ENCODE measurements around the gene PCDHB14.
"Not testable (repeated sequence)": the region's sequence is repeated elsewhere in the genome, so short reads cannot be mapped to it uniquely, and the experiment has no call there.

The PCDHB14 gene

GRCh38 chr5:141188682-141189081 lies 34.5 kb upstream of the PCDHB14 start:
- Histone ChIP-seq H3K9me3 (ENCODE audit: low read length) (peaks cover 20% of the 10 kb centered on the region), H3K4me3 (ENCODE audit: low read depth in 1 of 2, low read length in 2 of 2) (peak overlapping the region in 1 of 2 donors; percentile 2)
- H3K27ac ChIP-seq (ENCODE audit: low read depth, low read length); H3K4me1 ChIP-seq (ENCODE audit: insufficient read depth, low read length); H3K27me3 ChIP-seq (ENCODE audit: control insufficient read depth in 1 of 2, insufficient read depth in 2 of 2, low read length in 2 of 2); H3K36me3 ChIP-seq (ENCODE audit: insufficient read depth, low read length); H3K9ac ChIP-seq (ENCODE audit: low read length): not testable (repeated sequence)

GRCh38 chr5:141189131-141189530 lies 34.0 kb upstream of the PCDHB14 start:
- H3K9ac ChIP-seq (ENCODE audit: low read length); H3K27ac ChIP-seq (ENCODE audit: low read depth, low read length); H3K36me3 ChIP-seq (ENCODE audit: insufficient read depth, low read length); H3K27me3 ChIP-seq (ENCODE audit: control insufficient read depth in 1 of 2, insufficient read depth in 2 of 2, low read length in 2 of 2); H3K4me3 ChIP-seq (ENCODE audit: low read depth in 1 of 2, low read length in 2 of 2); H3K4me1 ChIP-seq (ENCODE audit: insufficient read depth, low read length): not testable (repeated sequence)
- H3K9me3 ChIP-seq (ENCODE audit: low read length): peaks cover 20% of the 10 kb centered on the region

- H3K27me3 ChIP-seq (ENCODE audit: control insufficient read depth in 1 of 2, insufficient read depth in 2 of 2, low read length in 2 of 2): no peaks in the 10 kb centered on the region
- H3K9me3 ChIP-seq (ENCODE audit: low read length): peaks cover 13% of the 10 kb centered on the region
- H3K9ac ChIP-seq (ENCODE audit: low read length): no peak within 1 kb of the TSS
- no peaks in the 10 kb centered on the region for H3K36me3 ChIP-seq (ENCODE audit: insufficient read depth, low read length)
- H3K27ac ChIP-seq (ENCODE audit: low read depth, low read length): no peak within 1 kb of the TSS
- H3K4me1 ChIP-seq (ENCODE audit: insufficient read depth, low read length): no peaks in the 10 kb centered on the region
- peak within 1 kb of the TSS in 1 of 2 donors; percentile 33 for H3K4me3 ChIP-seq (ENCODE audit: low read depth in 1 of 2, low read length in 2 of 2)
Measured at GRCh38 chr5:141192110-141192725, 30.9 kb upstream of the PCDHB14 start, which contains the start of gene PCDHB10. TSS of gene PCDHB10 (plus strand) at chr5:141192353. CDS start at chr5:141192553, 200 bp downstream.

DNA sequence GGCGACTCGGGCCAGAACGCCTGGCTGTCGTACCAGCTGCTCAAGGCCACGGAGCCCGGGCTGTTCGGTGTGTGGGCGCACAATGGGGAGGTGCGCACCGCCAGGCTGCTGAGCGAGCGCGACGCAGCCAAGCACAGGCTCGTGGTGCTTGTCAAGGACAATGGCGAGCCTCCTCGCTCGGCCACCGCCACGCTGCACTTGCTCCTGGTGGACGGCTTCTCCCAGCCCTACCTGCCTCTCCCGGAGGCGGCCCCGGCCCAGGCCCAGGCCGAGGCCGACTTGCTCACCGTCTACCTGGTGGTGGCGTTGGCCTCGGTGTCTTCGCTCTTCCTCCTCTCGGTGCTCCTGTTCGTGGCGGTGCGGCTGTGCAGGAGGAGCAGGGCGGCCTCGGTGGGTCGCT lies 28.8 kb upstream of the PCDHB14 start:
- H3K9me3 ChIP-seq (ENCODE audit: low read length): peaks cover 29% of the 10 kb centered on the region
- H3K9ac ChIP-seq (ENCODE audit: low read length); H3K4me1 ChIP-seq (ENCODE audit: insufficient read depth, low read length); H3K27ac ChIP-seq (ENCODE audit: low read depth, low read length); H3K36me3 ChIP-seq (ENCODE audit: insufficient read depth, low read length); H3K4me3 ChIP-seq (ENCODE audit: low read depth in 1 of 2, low read length in 2 of 2); H3K27me3 ChIP-seq (ENCODE audit: control insufficient read depth in 1 of 2, insufficient read depth in 2 of 2, low read length in 2 of 2): not testable (repeated sequence)

DNA sequence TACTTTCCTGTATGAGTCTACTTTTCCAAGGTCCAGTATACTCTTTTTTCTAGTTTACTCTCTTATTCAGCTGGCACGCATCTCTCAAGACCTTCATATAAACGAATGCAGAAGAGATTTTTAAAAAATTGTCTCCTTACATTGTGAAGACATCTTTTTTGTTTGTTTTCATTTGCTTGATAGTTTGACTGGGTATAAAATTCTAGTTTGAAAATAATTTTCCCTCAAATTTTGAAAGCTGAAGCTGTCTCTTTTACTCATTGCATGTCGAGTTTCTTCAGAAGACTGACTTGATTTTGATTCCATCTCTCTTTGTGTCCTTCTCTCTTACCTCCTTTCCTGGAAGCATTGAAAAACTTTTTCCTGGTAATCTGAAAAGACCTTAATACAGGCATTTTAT lies 26.8 kb upstream of the PCDHB14 start:
- Histone ChIP-seq H3K9ac (ENCODE audit: low read length) (no peak overlapping the region), H3K36me3 (ENCODE audit: insufficient read depth, low read length) (no peaks in the 10 kb centered on the region), H3K9me3 (ENCODE audit: low read length) (peaks cover 29% of the 10 kb centered on the region), H3K27me3 (ENCODE audit: control insufficient read depth in 1 of 2, insufficient read depth in 2 of 2, low read length in 2 of 2) (no peaks in the 10 kb centered on the region), H3K27ac (ENCODE audit: low read depth, low read length) (no peak overlapping the region), H3K4me3 (ENCODE audit: low read depth in 1 of 2, low read length in 2 of 2) (no peak overlapping the region), H3K4me1 (ENCODE audit: insufficient read depth, low read length) (no peaks in the 10 kb centered on the region)

DNA sequence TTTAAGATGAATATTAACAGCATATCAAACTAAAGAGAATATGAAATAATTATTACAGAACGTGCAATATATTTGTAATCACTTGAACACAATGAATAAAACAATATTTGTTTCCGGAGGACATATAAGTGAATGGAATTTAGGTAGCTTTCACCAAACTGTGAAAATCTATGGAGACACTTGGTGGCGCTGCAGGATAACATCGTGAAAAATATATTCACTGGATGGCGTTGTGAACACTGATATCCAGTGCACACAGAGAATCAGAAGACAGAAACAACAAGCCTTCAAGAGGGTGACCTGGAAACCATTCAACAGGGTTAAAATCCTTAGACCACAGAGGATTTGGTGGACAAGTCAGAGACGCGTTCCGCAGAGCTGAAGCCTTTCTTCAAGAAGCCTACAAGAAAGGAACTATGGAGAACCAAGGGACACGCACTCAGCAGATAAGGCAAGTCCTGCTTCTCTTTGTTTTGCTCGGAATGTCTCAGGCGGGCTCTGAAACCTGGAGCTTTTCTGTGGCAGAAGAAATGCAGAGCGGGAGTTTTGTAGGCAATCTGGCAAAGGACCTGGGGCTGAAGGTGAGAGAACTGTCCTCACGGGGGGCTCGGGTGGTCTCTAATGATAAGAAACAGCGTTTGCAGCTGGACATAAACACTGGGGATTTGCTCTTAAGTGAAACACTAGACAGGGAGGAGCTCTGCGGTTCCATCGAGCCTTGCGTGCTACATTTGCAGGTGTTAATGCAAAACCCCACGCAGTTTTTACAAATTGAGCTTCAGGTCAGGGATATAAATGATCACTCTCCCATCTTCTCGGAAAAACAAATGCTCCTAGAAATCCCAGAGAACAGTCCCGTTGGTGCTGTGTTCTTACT lies 23.5 kb upstream of the PCDHB14 start, which contains the start of gene PCDHB11:
PCDHB11 (plus strand) TSS at position 269 of the 877 bp plus-strand sequence; CDS start at position 417, 148 bp downstream.
- no peaks in the 10 kb centered on the region for H3K27me3 ChIP-seq (ENCODE audit: control insufficient read depth in 1 of 2, insufficient read depth in 2 of 2, low read length in 2 of 2)
- peak within 1 kb of the TSS in 1 of 2 donors; percentile 41 for H3K4me3 ChIP-seq (ENCODE audit: low read depth in 1 of 2, low read length in 2 of 2)
- peaks cover 20% of the 10 kb centered on the region for H3K9me3 ChIP-seq (ENCODE audit: low read length)
- H3K4me1 ChIP-seq (ENCODE audit: insufficient read depth, low read length): no peaks in the 10 kb centered on the region
- H3K27ac ChIP-seq (ENCODE audit: low read depth, low read length): no peak within 1 kb of the TSS
- H3K9ac ChIP-seq (ENCODE audit: low read length): no peak within 1 kb of the TSS
- H3K36me3 ChIP-seq (ENCODE audit: insufficient read depth, low read length): no peaks in the 10 kb centered on the region

DNA sequence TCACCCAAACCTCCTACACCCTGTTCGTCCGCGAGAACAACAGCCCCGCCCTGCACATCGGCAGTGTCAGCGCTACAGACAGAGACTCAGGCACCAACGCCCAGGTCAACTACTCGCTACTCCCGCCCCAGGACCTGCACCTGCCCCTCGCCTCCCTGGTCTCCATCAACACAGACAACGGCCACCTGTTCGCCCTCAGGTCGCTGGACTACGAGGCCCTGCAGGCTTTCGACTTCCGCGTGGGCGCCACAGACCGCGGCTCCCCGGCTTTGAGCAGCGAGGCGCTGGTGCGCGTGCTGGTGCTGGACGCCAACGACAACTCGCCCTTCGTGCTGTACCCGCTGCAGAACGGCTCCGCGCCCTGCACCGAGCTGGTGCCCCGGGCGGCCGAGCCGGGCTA lies 22.0 kb upstream of the PCDHB14 start:
- not testable (repeated sequence) for H3K36me3 ChIP-seq (ENCODE audit: insufficient read depth, low read length); H3K9ac ChIP-seq (ENCODE audit: low read length); H3K4me3 ChIP-seq (ENCODE audit: low read depth in 1 of 2, low read length in 2 of 2); H3K27ac ChIP-seq (ENCODE audit: low read depth, low read length); H3K4me1 ChIP-seq (ENCODE audit: insufficient read depth, low read length); H3K27me3 ChIP-seq (ENCODE audit: control insufficient read depth in 1 of 2, insufficient read depth in 2 of 2, low read length in 2 of 2)
- peaks cover 22% of the 10 kb centered on the region for H3K9me3 ChIP-seq (ENCODE audit: low read length)

DNA sequence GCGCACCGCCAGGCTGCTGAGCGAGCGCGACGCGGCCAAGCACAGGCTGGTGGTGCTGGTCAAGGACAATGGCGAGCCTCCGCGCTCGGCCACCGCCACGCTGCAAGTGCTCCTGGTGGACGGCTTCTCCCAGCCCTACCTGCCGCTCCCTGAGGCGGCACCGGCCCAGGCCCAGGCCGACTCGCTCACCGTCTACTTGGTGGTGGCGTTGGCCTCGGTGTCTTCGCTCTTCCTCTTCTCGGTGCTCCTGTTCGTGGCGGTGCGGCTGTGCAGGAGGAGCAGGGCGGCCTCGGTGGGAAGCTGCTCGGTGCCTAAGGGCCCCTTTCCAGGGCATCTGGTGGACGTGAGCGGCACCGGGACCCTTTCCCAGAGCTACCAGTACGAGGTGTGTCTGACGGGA lies 21.5 kb upstream of the PCDHB14 start:
- H3K27me3 ChIP-seq (ENCODE audit: control insufficient read depth in 1 of 2, insufficient read depth in 2 of 2, low read length in 2 of 2); H3K27ac ChIP-seq (ENCODE audit: low read depth, low read length); H3K4me1 ChIP-seq (ENCODE audit: insufficient read depth, low read length); H3K9ac ChIP-seq (ENCODE audit: low read length); H3K4me3 ChIP-seq (ENCODE audit: low read depth in 1 of 2, low read length in 2 of 2); H3K36me3 ChIP-seq (ENCODE audit: insufficient read depth, low read length): not testable (repeated sequence)
- H3K9me3 ChIP-seq (ENCODE audit: low read length): peaks cover 27% of the 10 kb centered on the region

GRCh38 chr5:141208478-141208877 lies 14.7 kb upstream of the PCDHB14 start, which contains the start of gene PCDHB12:
TSS of gene PCDHB12 (plus strand) at chr5:141208719. CDS start at chr5:141208908, 189 bp downstream.
- Histone ChIP-seq H3K4me3 (ENCODE audit: low read depth in 1 of 2, low read length in 2 of 2) (peak within 1 kb of the TSS in 1 of 2 donors; percentile 29), H3K4me1 (ENCODE audit: insufficient read depth, low read length) (no peaks in the 10 kb centered on the region), H3K27ac (ENCODE audit: low read depth, low read length) (no peak within 1 kb of the TSS), H3K9me3 (ENCODE audit: low read length) (peaks cover 59% of the 10 kb centered on the region), H3K36me3 (ENCODE audit: insufficient read depth, low read length) (no peaks in the 10 kb centered on the region), H3K9ac (ENCODE audit: low read length) (no peak within 1 kb of the TSS), H3K27me3 (ENCODE audit: control insufficient read depth in 1 of 2, insufficient read depth in 2 of 2, low read length in 2 of 2) (no peaks in the 10 kb centered on the region)

DNA sequence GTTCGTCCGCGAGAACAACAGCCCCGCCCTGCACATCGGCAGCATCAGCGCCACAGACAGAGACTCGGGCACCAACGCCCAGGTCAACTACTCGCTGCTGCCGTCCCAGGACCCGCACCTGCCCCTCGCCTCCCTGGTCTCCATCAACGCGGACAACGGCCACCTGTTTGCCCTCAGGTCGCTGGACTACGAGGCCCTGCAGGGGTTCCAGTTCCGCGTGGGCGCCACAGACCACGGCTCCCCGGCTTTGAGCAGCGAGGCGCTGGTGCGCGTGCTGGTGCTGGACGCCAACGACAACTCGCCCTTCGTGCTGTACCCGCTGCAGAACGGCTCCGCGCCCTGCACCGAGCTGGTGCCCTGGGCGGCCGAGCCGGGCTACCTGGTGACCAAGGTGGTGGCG lies 12.9 kb upstream of the PCDHB14 start:
- not testable (repeated sequence) for H3K27ac ChIP-seq (ENCODE audit: low read depth, low read length); H3K4me3 ChIP-seq (ENCODE audit: low read depth in 1 of 2, low read length in 2 of 2); H3K27me3 ChIP-seq (ENCODE audit: control insufficient read depth in 1 of 2, insufficient read depth in 2 of 2, low read length in 2 of 2); H3K36me3 ChIP-seq (ENCODE audit: insufficient read depth, low read length); H3K4me1 ChIP-seq (ENCODE audit: insufficient read depth, low read length); H3K9ac ChIP-seq (ENCODE audit: low read length)
- H3K9me3 ChIP-seq (ENCODE audit: low read length): peaks cover 57% of the 10 kb centered on the region

GRCh38 chr5:141210849-141211248 lies 12.3 kb upstream of the PCDHB14 start:
- H3K4me1 ChIP-seq (ENCODE audit: insufficient read depth, low read length); H3K27me3 ChIP-seq (ENCODE audit: control insufficient read depth in 1 of 2, insufficient read depth in 2 of 2, low read length in 2 of 2); H3K4me3 ChIP-seq (ENCODE audit: low read depth in 1 of 2, low read length in 2 of 2); H3K36me3 ChIP-seq (ENCODE audit: insufficient read depth, low read length); H3K9ac ChIP-seq (ENCODE audit: low read length); H3K27ac ChIP-seq (ENCODE audit: low read depth, low read length): not testable (repeated sequence)
- peaks cover 57% of the 10 kb centered on the region for H3K9me3 ChIP-seq (ENCODE audit: low read length)
